Measurements from ENCODE around the gene KDM5C.
"Not testable (repeated sequence)": the region's sequence is repeated elsewhere in the genome, so short reads cannot be mapped to it uniquely, and the experiment has no call there.

The KDM5C gene

GRCh38 chrX:53186351-53186750 is 38.7 kb downstream of the KDM5C start:
- DNase-seq: no peak

- DNase-seq: no peak
Measured at GRCh38 chrX:53184836-53185235, 40.2 kb downstream of the KDM5C start.

DNA sequence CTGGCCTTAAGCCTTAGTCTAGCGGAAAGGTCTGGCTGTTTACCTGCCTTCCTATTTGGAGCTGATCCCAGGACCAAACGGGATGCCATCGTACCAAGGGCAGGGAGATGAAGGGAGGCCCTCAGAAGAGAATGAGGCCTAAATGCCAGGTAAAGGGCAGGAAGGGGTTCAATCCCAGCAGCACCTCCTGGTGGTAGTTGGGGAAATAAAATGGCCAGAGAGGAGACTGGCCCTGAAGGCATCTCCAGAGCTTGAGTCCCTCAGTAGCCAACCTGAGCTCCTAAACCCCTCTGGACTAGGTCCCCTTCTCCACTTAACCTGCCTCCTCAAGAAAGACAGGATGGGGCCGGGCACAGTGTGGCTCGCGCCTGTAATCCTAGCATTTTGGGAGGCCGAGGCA is 53.7 kb downstream of the KDM5C start:
- DNase-seq: no peak

DNA sequence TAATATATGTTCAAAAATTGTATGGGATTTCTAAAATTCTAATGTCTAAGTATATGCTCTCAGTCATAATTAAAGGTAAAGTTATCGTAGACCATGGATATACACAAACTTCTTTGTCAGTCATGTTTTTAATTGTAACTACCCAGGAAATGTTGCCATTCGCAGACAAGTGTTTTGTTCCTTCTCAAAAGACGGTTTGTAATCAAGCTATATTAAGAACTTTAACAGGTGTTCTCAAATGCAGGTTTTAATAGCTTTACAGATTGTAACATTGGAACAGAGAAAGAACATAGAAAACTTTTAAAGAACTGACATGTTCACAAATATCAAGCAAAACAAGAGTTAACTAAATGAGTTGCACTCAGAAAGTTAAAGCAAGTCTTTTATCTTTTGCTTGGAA is 58.9 kb downstream of the KDM5C start:
- no peak for DNase-seq

- DNase-seq: not testable (repeated sequence)
Measured at GRCh38 chrX:53164566-53164965, 60.4 kb downstream of the KDM5C start.

DNA sequence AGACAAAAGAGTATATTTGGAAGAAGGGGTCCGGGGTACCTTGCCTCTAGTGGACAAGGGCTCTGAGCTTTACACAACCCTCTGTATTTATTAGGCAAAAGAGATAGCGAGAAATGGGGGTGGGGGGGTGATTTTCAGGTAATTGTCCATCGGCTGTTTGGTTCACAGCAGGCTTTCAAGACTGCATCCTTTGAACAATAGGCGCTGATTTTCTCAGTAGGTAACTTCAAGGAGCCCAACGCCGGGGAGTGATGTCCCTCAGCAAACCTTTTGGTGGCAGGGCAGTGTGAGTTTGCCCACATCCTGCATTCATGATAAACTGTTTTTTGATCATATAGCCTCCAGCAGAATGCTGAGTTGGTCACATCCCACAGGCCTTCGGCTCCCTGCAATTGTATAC is 61.6 kb downstream of the KDM5C start:
- no peak for DNase-seq

GRCh38 chrX:53160297-53160983 is 64.6 kb downstream of the KDM5C start:
- DNase-seq: no peak

- no peak for DNase-seq
Measured at GRCh38 chrX:53159184-53159583, 65.8 kb downstream of the KDM5C start.

- no peak for DNase-seq
Measured at GRCh38 chrX:53156207-53156596, 68.8 kb downstream of the KDM5C start.

- DNase-seq: no peak
Measured at GRCh38 chrX:53155512-53156206, 69.3 kb downstream of the KDM5C start.

DNA sequence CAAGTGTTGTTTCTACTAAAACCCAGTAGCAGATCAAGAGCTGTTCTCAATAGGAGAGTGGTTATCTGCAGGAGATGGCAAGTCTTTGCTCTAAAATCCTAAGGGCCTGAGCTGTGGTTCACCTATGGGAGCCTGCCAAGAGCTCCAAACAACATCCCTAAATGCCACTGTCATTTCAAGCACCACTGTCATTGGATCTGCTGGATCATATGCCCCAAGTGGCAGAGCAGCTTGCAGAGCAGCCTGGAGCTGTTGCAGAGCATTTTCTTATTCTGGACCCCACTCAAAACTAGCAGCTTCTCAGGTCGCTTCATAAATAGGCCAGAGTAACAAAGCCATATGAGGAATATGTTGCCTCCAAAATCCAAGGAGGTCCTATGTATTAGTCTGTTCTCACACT is 71.4 kb downstream of the KDM5C start:
- DNase-seq: no peak
